HG03139 (cell line): ENCODE results near the gene PPARGC1A.

ENCODE experiments used
- ATAC-seq: cut with Tn5 transposase; IDR thresholded peaks from one replicate; pipeline ENCODE4 v1.9.1; 2021; ENCODE audit not compliant: unreplicated experiment

PPARGC1A gene

GRCh38 chr4:23889814-23890341, at the start of gene PPARGC1A:
PPARGC1A (minus strand) TSS chr4:23890047; CDS start chr4:23889957, 90 bp downstream.
- ATAC-seq: no peak

GRCh38 chr4:23938796-23939195, 48.9 kb upstream of the PPARGC1A start:
- ATAC-seq: no peak

GRCh38 chr4:23937173-23937572, 47.3 kb upstream of the PPARGC1A start:
- no peak for ATAC-seq

- no peak for ATAC-seq
These were observed 45.1 kb upstream of the PPARGC1A start for GRCh38 chr4:23934915-23935314.

- ATAC-seq: no peak
These were observed 44.4 kb upstream of the PPARGC1A start for GRCh38 chr4:23934223-23934622.

GRCh38 chr4:23932901-23933308, 43.1 kb upstream of the PPARGC1A start:
- no peak for ATAC-seq

GRCh38 chr4:23932186-23932585, 42.3 kb upstream of the PPARGC1A start:
- no peak for ATAC-seq

- ATAC-seq: no peak
These were observed 41.6 kb upstream of the PPARGC1A start for GRCh38 chr4:23931489-23931830.

GRCh38 chr4:23930750-23931488, 41.1 kb upstream of the PPARGC1A start:
- ATAC-seq: no peak

- ATAC-seq: no peak
These were observed 39.4 kb upstream of the PPARGC1A start for GRCh38 chr4:23929248-23929647.

GRCh38 chr4:23924556-23924955, 34.7 kb upstream of the PPARGC1A start:
- no peak for ATAC-seq

- ATAC-seq: no peak
These were observed 34.0 kb upstream of the PPARGC1A start for GRCh38 chr4:23923840-23924239.

GRCh38 chr4:23923141-23923540, 33.3 kb upstream of the PPARGC1A start:
- ATAC-seq: no peak

- no peak for ATAC-seq
These were observed 32.8 kb upstream of the PPARGC1A start for GRCh38 chr4:23922541-23923111.

GRCh38 chr4:23922013-23922412, 32.2 kb upstream of the PPARGC1A start:
- no peak for ATAC-seq

GRCh38 chr4:23921447-23921845, 31.6 kb upstream of the PPARGC1A start:
- ATAC-seq: no peak

- ATAC-seq: no peak
These were observed 31.0 kb upstream of the PPARGC1A start for GRCh38 chr4:23920716-23921446.

GRCh38 chr4:23920296-23920695, 30.4 kb upstream of the PPARGC1A start:
- no peak for ATAC-seq

GRCh38 chr4:23916282-23916681, 26.4 kb upstream of the PPARGC1A start:
- ATAC-seq: no peak

GRCh38 chr4:23915459-23916132, 25.7 kb upstream of the PPARGC1A start:
- ATAC-seq: no peak

GRCh38 chr4:23911675-23912455, 22.0 kb upstream of the PPARGC1A start:
- ATAC-seq: no peak
